Endothelial cell of umbilical vein (primary cell): Measurements from ENCODE around the gene MGP. TPM values are rescaled to one million over a fixed set of nuclear protein-coding genes. Genes with fewer than 3 reads are reported as not detected.

Source experiments
- BruUV-seq: library from RNA; stranded (reverse); fragments of 400-500 nt; replicated peaks from 2 replicates; lab custom pipeline; 2021; lab: Mats Ljungman, UMichigan
- CTCF ChIA-PET: fragments of 300-600, 350-600 bp; sonication (Branson Sonifier 250); formaldehyde crosslinking; loops from one replicate; lab custom pipeline; 2021; ENCODE audit warnings: antibody characterized with exemption, inconsistent platforms; lab: Charles Lee
- POLR2A ChIA-PET: fragments of 300-600, 350-600 bp; sonication (Branson Sonifier 250); formaldehyde crosslinking; loops from one replicate; lab custom pipeline; 2021; ENCODE audit warnings: antibody characterized with exemption, inconsistent platforms; lab: Charles Lee
- DNase-seq: peaks from one replicate; pipeline ENCODE4 v3.0.0-alpha.2; 2011; ENCODE audit warnings: low read depth, low spot score
- FAIRE-seq: peaks from 2 replicates; lab custom pipeline; 2011; peaks lifted over from hg19 to GRCh38; lab: Jason Lieb, UNC
- H2AFZ ChIP-seq: 2 replicates; pipeline ENCODE4 v1.6.0; 2012; ENCODE audit warnings: low read depth, low read length, control low read depth, inconsistent platforms
- H3K27ac ChIP-seq: 2 replicates; pipeline ENCODE4 v1.5.1; 2011; ENCODE audit warnings: low read depth, mild to moderate bottlenecking, control low read depth, low read length, moderate library complexity; ENCODE audit not compliant: insufficient read depth
- H3K27me3 ChIP-seq, 2 experiments: 2 replicates each; pipeline versions ENCODE4 v1.6.0 to v1.6.1; 2011; ENCODE audit warnings: low read length in 2 of 2, mixed read lengths in 1 of 2; ENCODE audit not compliant: control insufficient read depth in 2 of 2, insufficient read depth in 2 of 2
- H3K36me3 ChIP-seq, 2 experiments: 2 replicates in 1 of 2; 3 replicates in 1 of 2; pipeline ENCODE4 v1.5.1; 2011; ENCODE audit warnings: low read length in 2 of 2, mild to moderate bottlenecking in 1 of 2, moderate library complexity in 1 of 2; ENCODE audit not compliant: control insufficient read depth in 2 of 2, insufficient read depth in 2 of 2; ENCODE audit errors: extremely low read depth in 1 of 2
- H3K4me1 ChIP-seq: 3 replicates; pipeline ENCODE4 v1.5.1; 2011; ENCODE audit warnings: mild to moderate bottlenecking, low read length; ENCODE audit not compliant: control insufficient read depth, insufficient read depth; ENCODE audit errors: extremely low read depth
- H3K4me2 ChIP-seq: 2 replicates; pipeline ENCODE4 v1.6.1; 2011; ENCODE audit warnings: low read length, control low read depth, mixed read lengths; ENCODE audit not compliant: insufficient read depth
- H3K4me3 ChIP-seq, 3 experiments: fragments of 200-600 bp in 1 of 3; sonication (generic), shearing (Covaris generic) in 1 of 3; replicated peaks in 1 of 3; 2 replicates each; pipeline ENCODE4 v1.5.1; 2011 to 2016; ENCODE audit warnings: control low read depth in 3 of 3, low read length in 3 of 3, mild to moderate bottlenecking in 2 of 3, inconsistent platforms in 1 of 3, low read depth in 1 of 3, moderate library complexity in 1 of 3; ENCODE audit not compliant: insufficient read depth in 1 of 3
- H3K79me2 ChIP-seq: 2 replicates; pipeline ENCODE4 v1.6.0; 2012; ENCODE audit warnings: low read length, inconsistent platforms; ENCODE audit not compliant: control insufficient read depth, insufficient read depth
- H3K9ac ChIP-seq: replicated peaks from 2 replicates; pipeline ENCODE3; 2011; ENCODE audit warnings: low read length, control low read depth; ENCODE audit not compliant: insufficient read depth; ENCODE audit errors: extremely low read depth
- H3K9me1 ChIP-seq: replicated peaks from 3 replicates; pipeline ENCODE4 v1.6.0; 2011; ENCODE audit warnings: mild to moderate bottlenecking, low read length; ENCODE audit not compliant: control insufficient read depth, insufficient read depth; ENCODE audit errors: extremely low read depth
- H3K9me3 ChIP-seq: replicated peaks from 2 replicates; pipeline ENCODE4 v1.5.1; 2012; ENCODE audit warnings: low read length, inconsistent platforms; ENCODE audit not compliant: control insufficient read depth, insufficient read depth
- H4K20me1 ChIP-seq: replicated peaks from 2 replicates; pipeline ENCODE3; 2011; ENCODE audit warnings: mild to moderate bottlenecking, low read length; ENCODE audit not compliant: control insufficient read depth, insufficient read depth; ENCODE audit errors: extremely low read depth
- CTCF ChIP-seq, 2 donors: IDR thresholded peaks; 1 replicate in 1 of 2; 2 replicates in 1 of 2; pipeline ENCODE4 v1.5.1; 2011; ENCODE audit warnings: low read length in 2 of 2, mild to moderate bottlenecking in 2 of 2, moderate library complexity in 2 of 2, control low read depth in 1 of 2, inconsistent platforms in 1 of 2, low read depth in 1 of 2; ENCODE audit not compliant: insufficient read depth in 1 of 2; ENCODE audit errors: extremely low read depth in 1 of 2
- EZH2 ChIP-seq: IDR thresholded peaks from 2 replicates; pipeline ENCODE4 v1.6.1; 2012; ENCODE audit warnings: borderline replicate concordance, low read depth, mild to moderate bottlenecking, moderate library complexity, low read length, inconsistent platforms; ENCODE audit not compliant: severe bottlenecking
- FOS ChIP-seq: IDR thresholded peaks from 2 replicates; pipeline ENCODE4 v1.6.1; 2011; ENCODE audit warnings: mild to moderate bottlenecking, low read length, moderate library complexity, borderline replicate concordance; ENCODE audit not compliant: insufficient read depth
- GATA2 ChIP-seq: IDR thresholded peaks from 2 replicates; pipeline ENCODE4 v1.7.0; 2011; ENCODE audit warnings: low read depth, mild to moderate bottlenecking, moderate library complexity, mixed read lengths, low read length; ENCODE audit not compliant: insufficient read length, insufficient read depth
- JUN ChIP-seq: IDR thresholded peaks from 2 replicates; pipeline ENCODE4 v1.6.1; 2011; ENCODE audit warnings: borderline replicate concordance, low read depth; ENCODE audit not compliant: insufficient read length, insufficient read depth
- MAX ChIP-seq: IDR thresholded peaks from 2 replicates; pipeline ENCODE4 v1.6.1; 2011; ENCODE audit not compliant: insufficient read depth, insufficient read length
- POLR2A ChIP-seq: IDR thresholded peaks from 2 replicates; pipeline ENCODE4 v1.6.1; 2012; ENCODE audit warnings: low read depth, mild to moderate bottlenecking, control low read depth, low read length
- POLR2AphosphoS5 ChIP-seq: IDR thresholded peaks from 2 replicates; pipeline ENCODE4 v1.6.1; 2012; ENCODE audit warnings: low read depth, mild to moderate bottlenecking, control low read depth, low read length, moderate library complexity; ENCODE audit not compliant: insufficient read depth
- dilution Hi-C: fragments of 300-500 bp; cut with MboI; formaldehyde crosslinking; loops from one replicate; pipeline ENCODE4 v1.15.0; 2019; ENCODE audit warnings: low sequenced_read_pairs; ENCODE audit not compliant: extremely low pct_ligation_motif_present
- intact Hi-C: fragments of 100-400 bp; cut with micrococcal nuclease; formaldehyde crosslinking; loops from one replicate; pipeline ENCODE4 v1.10.0; 2022
- polyA plus RNA-seq, 4 experiments: library from polyadenylated mRNA; depleted of rRNA in 3 of 4; stranded (reverse) in 3 of 4; unstranded in 1 of 4; fragments of >200 nt; gene quantifications; 2 replicates each; pipeline versions ENCODE4 v1.2.1 to v1.2.3, GENCODE V29; 2011 to 2012; ENCODE audit warnings: missing spikeins in 1 of 4
- total RNA-seq: library from RNA; stranded (reverse); gene quantifications from 2 replicates; pipeline ENCODE4 v1.2.3, GENCODE V29; 2021

Gene MGP
- total and polyA plus RNA-seq, 2 donors (not counting 3 experiments of a cell fraction or from before 2014, with no cell fraction given) = 284 to 479 TPM

- no peaks in the 10 kb centered on the region for H3K27me3 ChIP-seq
- TF ChIP-seq EZH2 (no peak), GATA2 (no peak), POLR2AphosphoS5 (peak; percentile 45), FOS (peak; percentile 89), MAX (no peak), POLR2A (peak; percentile 32), JUN (peak; percentile 71), CTCF (IDR thresholded peaks at IDR 0.05; ENCODE audit: extremely low read depth in 1 of 2, insufficient read depth in 1 of 2, low read depth in 1 of 2, low read length in 2 of 2) (no peak)
- dilution Hi-C loops (no loop called here), intact Hi-C loops (loop anchor here (1.0 kb wide), 2 partner anchors 19 to 38 kb away; no protein-coding TSS in a partner anchor)
- H3K9me1 ChIP-seq = no peaks in the 10 kb centered on the region
- H3K4me2 ChIP-seq = peak overlapping the region; percentile 66
- no peaks in the 10 kb centered on the region for H4K20me1 ChIP-seq
- H3K9ac ChIP-seq = peak overlapping the region; percentile 46
- no peaks in the 10 kb centered on the region for H3K36me3 ChIP-seq
- FAIRE-seq (peak; percentile 68), DNase-seq (peak; percentile 87)
- no peaks in the 10 kb centered on the region for H3K79me2 ChIP-seq
- no peaks in the 10 kb centered on the region for H3K9me3 ChIP-seq
- peaks cover 27% of the 10 kb centered on the region for H3K4me1 ChIP-seq
- peak overlapping the region; percentile 51 for H2AFZ ChIP-seq
- H3K4me3 ChIP-seq = no peak overlapping the region
- CTCF ChIA-PET = no interaction called here
- H3K27ac ChIP-seq = peak overlapping the region; percentile 69
- TSS peak; percentile 75 for BruUV-seq
- POLR2A ChIA-PET = no interaction called here
These were observed 24.6 kb upstream of the MGP start for GRCh38 chr12:14910090-14910915.
